ENCODE data around the gene SUSD3.

Gene SUSD3

GRCh38 chr9:93127395-93127911 is 69.0 kb downstream of the SUSD3 start:
- no peak for DNase-seq

GRCh38 chr9:93128011-93128714 is 69.7 kb downstream of the SUSD3 start:
- DNase-seq: no peak

- DNase-seq: no peak
Measured at GRCh38 chr9:93128715-93129224, 70.3 kb downstream of the SUSD3 start.

- DNase-seq: no peak
Measured at GRCh38 chr9:93129286-93129685, 70.8 kb downstream of the SUSD3 start.

- DNase-seq: no peak
Measured at GRCh38 chr9:93129691-93130500, 71.4 kb downstream of the SUSD3 start.

DNA sequence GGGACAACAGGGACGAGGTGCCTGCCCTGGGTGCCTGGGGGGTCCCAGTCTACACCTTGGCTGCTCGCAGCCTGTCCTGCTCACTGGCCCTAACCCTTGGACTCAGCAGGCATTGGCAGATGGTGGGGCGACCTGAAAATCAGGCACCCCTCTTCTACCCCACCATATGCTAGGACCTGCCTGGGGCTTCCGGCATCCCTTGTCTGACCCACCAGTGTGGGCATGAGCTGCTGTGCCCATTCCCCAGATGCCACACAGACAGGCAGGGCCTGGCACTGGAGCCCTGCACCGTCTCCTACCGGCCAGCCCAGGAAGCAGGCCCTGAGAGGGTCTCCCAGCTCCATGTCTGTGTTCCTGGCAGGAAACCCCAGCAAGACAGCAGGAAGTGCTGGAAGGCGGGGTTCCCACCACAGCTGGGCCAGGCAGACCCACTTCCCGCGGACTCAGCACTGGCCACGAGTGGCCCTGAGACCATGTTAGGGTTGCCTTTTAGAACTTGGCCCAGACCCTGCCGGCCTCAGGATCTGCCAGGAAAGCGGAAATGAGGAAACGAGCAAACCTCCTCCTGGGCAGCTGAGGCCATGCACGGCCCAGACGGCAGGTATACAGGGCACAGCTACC is 72.5 kb downstream of the SUSD3 start:
- no peak for DNase-seq

DNA sequence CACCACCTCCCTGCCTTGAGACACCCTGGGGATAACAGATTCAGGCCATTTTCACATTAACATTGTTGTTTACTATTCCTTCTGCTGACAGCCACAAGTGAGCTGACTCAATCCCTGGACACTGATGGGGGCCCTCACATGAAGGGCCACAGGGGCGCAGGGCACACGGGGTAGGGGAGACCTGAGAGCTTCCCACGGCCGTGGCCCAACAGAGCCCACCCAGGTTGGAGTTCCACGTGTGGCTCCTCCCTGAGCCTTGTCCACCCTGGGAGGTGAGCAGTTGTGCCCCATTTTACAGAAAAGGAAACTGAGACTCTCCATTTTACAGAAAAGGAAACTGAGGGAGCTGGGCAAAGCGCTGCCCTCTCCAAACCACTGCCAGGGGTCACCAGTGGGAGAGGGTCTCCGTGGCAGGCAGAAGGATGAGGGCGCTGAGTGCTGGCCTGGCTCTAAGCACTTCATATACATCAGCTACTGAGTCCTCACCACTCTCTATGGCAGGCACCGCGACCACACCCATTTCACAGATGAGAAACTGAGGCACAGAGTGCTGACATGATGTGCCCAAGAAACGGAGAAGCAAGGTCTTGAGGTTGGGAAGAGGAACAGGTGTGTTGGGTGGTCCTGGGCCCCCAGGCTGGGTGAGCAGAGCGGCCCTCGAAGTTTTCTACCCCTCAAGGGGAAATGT is 73.2 kb downstream of the SUSD3 start:
- no peak for DNase-seq

GRCh38 chr9:93132287-93132927 is 73.9 kb downstream of the SUSD3 start:
- no peak for DNase-seq

DNA sequence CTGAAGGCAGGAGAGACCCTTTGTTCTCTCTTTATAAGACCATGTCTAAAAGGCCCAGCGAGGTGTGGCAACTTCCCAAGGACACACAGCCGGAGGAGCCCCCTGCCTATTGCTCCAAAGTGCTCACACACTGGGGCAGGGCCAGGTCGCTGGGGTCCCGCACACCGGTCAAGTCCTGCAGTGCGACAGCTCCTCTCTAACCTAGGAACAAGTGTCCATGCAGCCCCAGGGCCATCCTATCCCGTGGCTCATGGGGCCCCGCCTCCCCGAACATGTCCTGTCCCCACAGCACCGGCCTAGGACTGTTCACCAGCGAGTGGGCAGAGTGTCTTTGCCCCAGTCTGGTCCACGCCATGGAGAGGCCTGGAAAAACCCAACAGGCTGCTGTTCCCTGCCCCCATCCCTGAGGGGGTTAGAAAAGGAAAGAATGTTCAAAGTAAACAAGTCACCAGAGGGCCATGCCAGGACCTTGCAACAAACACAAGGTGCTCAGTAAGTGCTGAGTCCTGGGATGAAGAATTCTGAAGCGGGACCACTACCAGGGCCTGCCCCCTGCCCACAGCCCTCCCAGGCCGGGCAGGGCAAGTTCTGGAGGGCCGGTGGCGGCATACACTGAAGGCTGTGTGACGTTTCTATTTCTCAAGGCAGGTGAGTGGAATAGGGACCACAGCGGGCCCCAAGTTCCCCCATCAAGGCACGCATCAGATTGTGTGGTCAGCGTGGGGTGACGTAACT is 74.6 kb downstream of the SUSD3 start:
- DNase-seq: no peak

DNA sequence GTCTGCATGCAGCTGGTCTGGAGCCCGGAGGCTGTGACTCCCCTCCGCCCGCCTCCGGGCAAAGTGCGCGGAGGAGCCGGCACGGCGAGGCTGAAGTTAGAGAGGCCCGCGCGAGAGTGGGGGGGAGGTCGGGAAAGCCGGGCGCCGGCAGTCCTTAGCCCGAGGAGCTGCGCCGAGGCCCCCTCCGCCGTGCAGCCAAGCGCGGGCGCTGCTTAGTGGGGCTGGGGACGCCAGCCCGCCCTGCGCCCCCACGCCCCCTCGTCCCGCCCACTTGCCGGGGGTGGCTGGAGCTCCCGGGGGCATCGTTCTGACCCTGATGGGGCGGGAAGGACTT is 75.1 kb downstream of the SUSD3 start:
- peak; percentile 31 for DNase-seq

GRCh38 chr9:93134015-93134739 is 75.7 kb downstream of the SUSD3 start, which contains the start of gene NINJ1:
Gene NINJ1, minus strand, starts transcription at chr9:93134251. Its CDS starts 34 bp downstream, at chr9:93134217.
- DNase-seq: no peak

Data from KG1 (cell line).